HEK293T (cell line): ENCODE measurements around the gene PTPRQ.

ENCODE experiments used
- ARNT ChIP-seq: fragments of 450-650 bp; IDR thresholded peaks from 2 replicates; pipeline ENCODE4 v1.6.1; 2017; ENCODE audit warnings: mild to moderate bottlenecking
- BHLHE40 ChIP-seq: fragments of 450-650 bp; IDR thresholded peaks from 2 replicates; pipeline ENCODE4 v1.6.1; 2016; ENCODE audit warnings: mild to moderate bottlenecking, moderate library complexity, borderline replicate concordance
- ELF4 ChIP-seq: fragments of 450-650 bp; IDR thresholded peaks from 2 replicates; pipeline ENCODE4 v1.6.1; 2017; ENCODE audit warnings: antibody characterized with exemption
- FOXA1 ChIP-seq: fragments of 450-650 bp; IDR thresholded peaks from 2 replicates; pipeline ENCODE4 v1.6.1; 2016; ENCODE audit warnings: mild to moderate bottlenecking
- FOXK2 ChIP-seq: fragments of 450-650 bp; IDR thresholded peaks from 2 replicates; pipeline ENCODE4 v1.6.1; 2016; ENCODE audit warnings: mild to moderate bottlenecking
- FOXM1 ChIP-seq: fragments of 450-650 bp; IDR thresholded peaks from 2 replicates; pipeline ENCODE4 v1.6.1; 2017; ENCODE audit warnings: mild to moderate bottlenecking, borderline replicate concordance
- HDGF ChIP-seq: fragments of 450-650 bp; IDR thresholded peaks from 2 replicates; pipeline ENCODE4 v1.6.1; 2017; ENCODE audit warnings: antibody characterized with exemption, borderline replicate concordance
- LEF1 ChIP-seq: fragments of 450-650 bp; IDR thresholded peaks from 2 replicates; pipeline ENCODE4 v1.6.1; 2017; ENCODE audit warnings: mild to moderate bottlenecking, borderline replicate concordance
- NFRKB ChIP-seq: fragments of 450-650 bp; IDR thresholded peaks from 2 replicates; pipeline ENCODE4 v1.6.1; 2016; ENCODE audit warnings: mild to moderate bottlenecking, moderate library complexity
- SP1 ChIP-seq: fragments of 450-650 bp; IDR thresholded peaks from 2 replicates; pipeline ENCODE4 v1.6.1; 2017
- TARDBP ChIP-seq: fragments of 450-650 bp; IDR thresholded peaks from 2 replicates; pipeline ENCODE4 v1.6.1; 2016
- ZNF384 ChIP-seq: fragments of 450-650 bp; IDR thresholded peaks from 2 replicates; pipeline ENCODE4 v1.6.1; 2016
- TF ChIP-seq, protein P1 (sequence below): fragments of 450-650 bp; IDR thresholded peaks from 2 replicates; pipeline ENCODE4 v1.6.1; 2016

DNA sequence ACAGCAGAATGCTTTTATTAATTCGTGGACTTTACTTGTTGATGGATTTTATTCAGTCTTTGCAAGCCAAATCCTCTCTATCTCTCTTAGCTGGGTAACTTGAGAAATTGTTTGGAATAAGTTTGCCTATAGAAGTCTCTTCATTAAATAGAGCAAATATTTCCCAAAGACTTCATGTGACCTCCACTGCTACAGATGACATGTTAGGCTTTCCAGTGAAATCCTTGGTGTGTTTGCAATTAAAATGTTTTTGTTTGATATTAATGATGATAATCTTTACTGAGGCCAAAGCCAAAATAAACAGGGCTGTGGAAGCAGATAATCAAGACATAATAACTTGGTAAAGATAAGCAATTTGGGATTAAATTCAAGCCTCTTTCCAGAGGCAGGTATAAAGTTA, 267.8 kb downstream of the PTPRQ start:
- TF ChIP-seq FOXK2 (no peak), ELF4 (no peak), BHLHE40 (no peak), NFRKB (no peak), FOXA1 (no peak), LEF1 (no peak), TARDBP (no peak), HDGF (no peak), FOXM1 (no peak), ZNF384 (no peak), SP1 (no peak), ARNT (no peak)
- TF ChIP-seq, protein P1, sequence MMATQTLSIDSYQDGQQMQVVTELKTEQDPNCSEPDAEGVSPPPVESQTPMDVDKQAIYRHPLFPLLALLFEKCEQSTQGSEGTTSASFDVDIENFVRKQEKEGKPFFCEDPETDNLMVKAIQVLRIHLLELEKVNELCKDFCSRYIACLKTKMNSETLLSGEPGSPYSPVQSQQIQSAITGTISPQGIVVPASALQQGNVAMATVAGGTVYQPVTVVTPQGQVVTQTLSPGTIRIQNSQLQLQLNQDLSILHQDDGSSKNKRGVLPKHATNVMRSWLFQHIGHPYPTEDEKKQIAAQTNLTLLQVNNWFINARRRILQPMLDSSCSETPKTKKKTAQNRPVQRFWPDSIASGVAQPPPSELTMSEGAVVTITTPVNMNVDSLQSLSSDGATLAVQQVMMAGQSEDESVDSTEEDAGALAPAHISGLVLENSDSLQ: no peak
